ENCODE data around the gene INPP5B. TPM values are rescaled to one million over a fixed set of nuclear protein-coding genes. Genes with fewer than 3 reads are reported as not detected.

INPP5B gene
- total and polyA plus RNA-seq, 8 donors: 7.5 to 16.1 (median 12.3) TPM

GRCh38 chr1:37839676-37840075 lies 107.2 kb downstream of the INPP5B start:
- TF ChIP-seq, protein P1, sequence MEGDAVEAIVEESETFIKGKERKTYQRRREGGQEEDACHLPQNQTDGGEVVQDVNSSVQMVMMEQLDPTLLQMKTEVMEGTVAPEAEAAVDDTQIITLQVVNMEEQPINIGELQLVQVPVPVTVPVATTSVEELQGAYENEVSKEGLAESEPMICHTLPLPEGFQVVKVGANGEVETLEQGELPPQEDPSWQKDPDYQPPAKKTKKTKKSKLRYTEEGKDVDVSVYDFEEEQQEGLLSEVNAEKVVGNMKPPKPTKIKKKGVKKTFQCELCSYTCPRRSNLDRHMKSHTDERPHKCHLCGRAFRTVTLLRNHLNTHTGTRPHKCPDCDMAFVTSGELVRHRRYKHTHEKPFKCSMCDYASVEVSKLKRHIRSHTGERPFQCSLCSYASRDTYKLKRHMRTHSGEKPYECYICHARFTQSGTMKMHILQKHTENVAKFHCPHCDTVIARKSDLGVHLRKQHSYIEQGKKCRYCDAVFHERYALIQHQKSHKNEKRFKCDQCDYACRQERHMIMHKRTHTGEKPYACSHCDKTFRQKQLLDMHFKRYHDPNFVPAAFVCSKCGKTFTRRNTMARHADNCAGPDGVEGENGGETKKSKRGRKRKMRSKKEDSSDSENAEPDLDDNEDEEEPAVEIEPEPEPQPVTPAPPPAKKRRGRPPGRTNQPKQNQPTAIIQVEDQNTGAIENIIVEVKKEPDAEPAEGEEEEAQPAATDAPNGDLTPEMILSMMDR (IDR thresholded peaks at IDR 0.05): no peak
- no peak for ATAC-seq
- intact Hi-C loops (cut with DNase I): no loop called here
- Histone ChIP-seq H3K4me3 (no peak overlapping the region), H3K9me3 (no peaks in the 10 kb centered on the region), H3K27ac (no peak overlapping the region), H3K27me3 (no peaks in the 10 kb centered on the region), H3K4me1 (peaks cover 0 to under 1% (median 0%) of the 10 kb centered on the region in 3 donors), H3K36me3 (peaks cover 0 to 29% (median 26%) of the 10 kb centered on the region in 3 donors)
- WGBS, 2 donors: 84 to 87% methylated on average over 10 of the region's 10 CpGs
- no peak for FAIRE-seq
- no peak for DNase-seq

DNA sequence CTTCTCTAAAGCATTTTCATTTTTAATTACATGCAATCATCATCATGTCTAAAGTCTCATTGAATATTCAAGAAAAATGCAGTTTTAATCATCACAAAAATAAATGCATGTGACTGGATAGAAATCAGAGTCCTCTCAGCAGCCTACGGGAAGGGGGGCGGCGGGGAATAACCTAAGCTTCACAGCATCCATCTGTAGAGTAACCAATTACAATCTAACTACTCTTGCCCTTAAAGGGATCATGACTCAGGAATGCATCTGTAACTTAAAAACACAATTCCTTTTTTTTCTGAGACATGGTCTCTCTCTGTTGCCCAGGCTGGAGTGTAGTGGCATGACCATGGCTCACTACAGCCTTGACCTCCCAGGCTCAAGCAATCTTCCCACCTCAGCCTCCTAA lies 110.1 kb downstream of the INPP5B start:
- Histone ChIP-seq H3K27me3 (no peaks in the 10 kb centered on the region), H3K4me3 (no peak overlapping the region), H3K4me1 (peaks cover 0 to 6% (median 0%) of the 10 kb centered on the region in 3 donors), H3K27ac (no peak overlapping the region), H3K36me3 (peaks cover 7 to 46% (median 44%) of the 10 kb centered on the region in 3 donors), H3K9me3 (no peaks in the 10 kb centered on the region)
- 64 to 90% methylated on average over 3 of the region's 3 CpGs for WGBS, 2 donors
- TF ChIP-seq, protein P1 (IDR thresholded peaks at IDR 0.05): no peak
- DNase-seq (no peak), ATAC-seq (no peak), FAIRE-seq (no peak)
- intact Hi-C loops (cut with DNase I): no loop called here

DNA sequence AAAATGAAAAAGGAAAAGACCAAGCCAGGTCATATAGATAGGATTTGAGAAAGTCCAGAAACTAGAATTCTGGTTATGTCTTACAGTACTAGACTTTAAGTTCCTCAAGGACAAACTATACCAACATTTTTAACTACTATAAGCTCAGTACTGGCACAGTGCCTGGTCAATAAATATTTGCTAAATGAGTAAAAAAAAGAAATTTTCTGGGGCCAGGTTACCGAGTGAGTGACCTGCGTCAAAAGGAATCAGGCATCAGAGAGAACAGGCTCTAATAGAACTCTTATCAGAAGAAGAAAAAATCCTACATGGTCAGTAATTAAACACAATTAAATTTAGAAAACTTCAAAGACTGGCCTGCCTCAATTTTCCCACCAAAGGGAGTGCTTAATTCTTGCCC lies 115.0 kb downstream of the INPP5B start:
- peaks cover 0 to 8% (median 0%) of the 10 kb centered on the region in 3 donors for H3K4me1 ChIP-seq
- no peaks in the 10 kb centered on the region for H3K9me3 ChIP-seq
- H3K27ac ChIP-seq: no peak overlapping the region
- peaks cover 12 to 30% (median 24%) of the 10 kb centered on the region in 3 donors for H3K36me3 ChIP-seq
- 26 to 44% methylated on average over 2 of the region's 2 CpGs for WGBS, 2 donors
- TF ChIP-seq, protein P1 (IDR thresholded peaks at IDR 0.05): no peak
- H3K27me3 ChIP-seq: no peaks in the 10 kb centered on the region
- ATAC-seq (peak in 1 of 4 donors; percentile 58), FAIRE-seq (no peak), DNase-seq (no peak)
- no peak overlapping the region for H3K4me3 ChIP-seq
- intact Hi-C loops (cut with DNase I): no loop called here

GRCh38 chr1:37831109-37831508 lies 115.7 kb downstream of the INPP5B start:
- Histone ChIP-seq H3K4me3 (no peak overlapping the region), H3K27ac (no peak overlapping the region), H3K27me3 (no peaks in the 10 kb centered on the region), H3K36me3 (peaks cover 12 to 30% (median 24%) of the 10 kb centered on the region in 3 donors), H3K9me3 (no peaks in the 10 kb centered on the region), H3K4me1 (peaks cover 0 to 8% (median 0%) of the 10 kb centered on the region in 3 donors)
- FAIRE-seq (no peak), ATAC-seq (no peak), DNase-seq (no peak)
- 88 to 91% methylated on average over 4 of the region's 4 CpGs for WGBS, 2 donors
- TF ChIP-seq, protein P1 (IDR thresholded peaks at IDR 0.05): no peak
- intact Hi-C loops (cut with DNase I): no loop called here

DNA sequence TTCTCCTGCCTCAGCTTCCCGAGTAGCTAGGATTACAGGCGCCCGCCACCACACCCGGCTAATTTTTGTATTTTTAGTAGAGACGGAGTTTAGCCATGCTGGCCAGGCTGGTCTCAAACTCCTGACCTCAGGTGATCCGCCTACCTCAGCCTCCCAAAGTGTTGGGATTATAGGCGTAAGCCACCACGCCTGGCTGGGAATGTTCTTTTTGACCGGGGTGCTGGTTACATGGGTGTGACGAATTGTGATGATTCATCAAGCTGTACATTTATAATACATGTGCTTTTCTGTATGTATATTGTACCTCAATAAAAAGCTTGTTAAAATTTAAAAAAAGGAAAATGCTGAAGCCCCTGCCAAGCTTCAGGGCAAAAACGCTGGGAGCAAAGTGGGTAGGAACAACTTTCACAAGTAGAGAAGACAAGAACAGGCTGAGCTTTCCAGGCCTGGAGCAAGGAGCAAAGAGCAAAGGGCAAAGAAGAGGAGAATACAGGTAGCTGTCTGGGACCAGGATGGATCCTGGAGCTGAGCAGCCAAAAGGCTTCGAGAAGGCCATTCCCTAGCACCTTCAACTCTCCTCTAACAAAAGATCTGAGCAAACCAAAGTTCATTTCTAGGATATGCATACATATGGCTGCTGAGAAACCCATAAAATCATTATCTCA lies 118.3 kb downstream of the INPP5B start:
- no peak for ATAC-seq
- FAIRE-seq: no peak
- Histone ChIP-seq H3K9me3 (no peaks in the 10 kb centered on the region), H3K36me3 (peaks cover 5 to 9% (median 7%) of the 10 kb centered on the region in 3 donors), H3K4me3 (no peak overlapping the region), H3K27ac (no peak overlapping the region), H3K4me1 (peaks cover 0 to 8% (median 0%) of the 10 kb centered on the region in 3 donors), H3K27me3 (no peaks in the 10 kb centered on the region)
- WGBS, 2 donors: 92 to 93% methylated on average over 12 of the region's 12 CpGs
- intact Hi-C loops (cut with DNase I): no loop called here
- TF ChIP-seq, protein P1 (IDR thresholded peaks at IDR 0.05): no peak
- no peak for DNase-seq
